CD4-positive, alpha-beta T cell treated with Interleukin-4 for 4 hours (primary cell): ENCODE measurements around the gene RALGAPA2.

ENCODE experiments used
- DNase-seq: peaks from one replicate; pipeline ENCODE4 v3.0.0-alpha.2; 2020

Gene RALGAPA2

DNA sequence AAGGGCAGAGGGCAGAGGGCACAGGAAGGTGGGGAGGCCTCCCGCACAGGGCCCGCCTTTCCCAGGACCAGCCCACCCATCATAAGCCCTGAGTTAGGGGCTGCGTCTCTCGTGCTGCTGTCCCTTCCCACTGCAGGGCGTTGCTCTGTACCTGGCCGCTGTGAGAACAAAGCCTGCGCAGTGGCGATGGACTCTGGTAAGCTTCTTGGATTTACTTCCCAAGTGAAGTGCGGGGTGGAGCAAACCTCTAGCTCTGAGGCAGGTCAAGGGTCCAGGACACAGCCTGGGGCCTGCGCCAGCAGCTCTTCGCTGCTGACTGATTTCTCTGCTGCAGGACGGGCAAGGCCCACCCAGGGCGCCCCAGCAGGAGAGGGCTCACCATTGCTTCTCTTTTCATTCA, 320.7 kb downstream of the RALGAPA2 start:
- no peak for DNase-seq

DNA sequence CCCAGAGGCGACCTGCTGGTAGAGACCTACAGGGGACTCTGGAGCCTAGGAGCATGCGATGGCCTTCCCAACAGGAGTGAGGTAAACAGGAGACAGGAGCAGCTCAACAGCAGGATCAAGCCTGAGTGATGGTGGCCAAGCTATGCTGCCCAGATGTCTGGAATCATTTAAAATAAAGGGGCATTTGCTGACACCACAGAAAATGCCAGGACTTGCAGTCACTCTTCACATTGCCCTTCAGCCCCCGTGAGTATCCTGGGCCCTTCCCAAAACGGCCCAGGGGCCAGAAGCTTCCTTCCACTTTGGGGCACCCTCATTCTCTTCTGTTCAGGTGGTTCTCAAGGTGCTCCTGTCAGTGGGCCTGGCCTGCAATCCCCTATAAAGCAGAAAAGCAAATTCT, 321.3 kb downstream of the RALGAPA2 start:
- DNase-seq: no peak

DNA sequence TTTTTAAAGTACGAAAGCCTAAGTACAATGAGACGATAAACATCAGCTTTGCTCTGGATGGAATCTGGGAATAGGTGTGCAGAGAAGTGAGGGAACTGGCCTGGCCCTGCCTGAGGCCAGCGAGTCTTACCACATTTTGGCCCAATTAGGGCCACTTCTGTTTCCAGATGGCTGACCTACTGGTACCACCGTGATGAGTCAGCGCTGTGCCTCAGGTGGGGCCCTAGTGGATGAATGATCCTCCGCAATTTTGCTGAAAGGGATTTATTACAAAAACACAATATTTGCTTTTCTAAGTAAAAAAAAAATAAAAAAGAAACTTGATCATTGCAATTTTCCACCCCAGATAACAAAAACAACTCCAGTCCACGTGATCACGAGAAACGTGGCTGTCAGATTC, 322.1 kb downstream of the RALGAPA2 start:
- no peak for DNase-seq

DNA sequence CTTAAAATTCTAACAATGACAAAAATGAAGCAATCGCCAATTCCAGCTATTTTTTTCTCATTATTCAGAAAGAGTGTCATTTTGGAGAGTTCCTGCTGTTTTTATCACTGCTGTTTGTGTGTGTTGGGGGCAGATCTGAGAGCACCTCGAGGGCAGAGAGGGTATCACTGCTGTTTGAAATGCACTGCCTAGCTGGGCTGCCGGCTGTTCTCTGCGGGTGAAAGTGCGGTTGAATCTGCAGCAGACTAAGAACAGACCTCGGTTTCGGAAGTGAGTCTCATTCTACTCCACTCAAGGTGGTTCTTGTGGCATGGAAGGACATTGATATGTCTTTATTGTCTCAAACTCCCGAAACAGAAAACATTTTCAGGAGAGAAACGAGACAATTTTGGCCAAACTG, 326.3 kb downstream of the RALGAPA2 start:
- DNase-seq: no peak

DNA sequence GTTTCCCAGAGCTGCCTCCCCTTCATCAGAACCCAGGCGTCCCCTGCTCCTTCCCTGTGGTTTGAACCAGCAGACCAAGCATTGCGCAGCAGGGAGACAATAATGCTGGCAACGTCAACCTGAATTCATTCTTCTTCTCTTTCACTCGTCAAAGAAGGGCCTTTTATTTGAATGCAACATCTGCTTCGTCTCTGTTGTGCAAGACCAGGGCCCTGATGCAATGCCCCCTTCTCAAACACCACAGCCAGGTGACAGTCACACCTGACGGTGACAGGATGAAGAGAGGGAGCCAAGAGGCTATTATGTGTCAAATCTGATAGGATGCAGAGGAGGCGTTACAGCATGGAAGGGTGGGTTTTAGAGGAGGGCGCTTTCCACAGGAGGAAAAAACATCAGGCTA, 336.6 kb downstream of the RALGAPA2 start:
- DNase-seq: no peak

DNA sequence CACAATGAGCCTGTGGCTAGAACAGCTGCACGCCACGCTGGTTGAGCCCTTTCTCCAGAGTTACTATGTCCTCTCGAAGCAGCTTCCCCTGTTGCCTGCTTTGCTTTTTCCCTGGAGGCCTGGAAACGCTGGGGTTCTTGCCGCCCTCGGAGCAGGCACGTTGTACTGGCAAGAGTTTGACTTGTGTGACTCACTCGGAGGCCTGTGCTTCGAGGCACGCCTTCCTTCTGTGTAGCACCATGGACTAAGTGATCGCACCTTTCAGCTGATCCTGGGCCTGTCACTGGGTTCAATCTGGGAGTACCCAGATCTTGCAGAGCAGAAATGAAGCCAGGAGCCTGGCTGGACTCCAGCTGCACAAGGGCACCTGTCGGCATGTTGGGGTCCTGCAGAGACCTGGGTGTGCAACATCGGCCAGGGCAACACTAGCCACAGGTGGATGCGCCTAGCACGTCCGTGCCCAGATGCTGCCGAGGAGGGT, 339.3 kb downstream of the RALGAPA2 start:
- no peak for DNase-seq

DNA sequence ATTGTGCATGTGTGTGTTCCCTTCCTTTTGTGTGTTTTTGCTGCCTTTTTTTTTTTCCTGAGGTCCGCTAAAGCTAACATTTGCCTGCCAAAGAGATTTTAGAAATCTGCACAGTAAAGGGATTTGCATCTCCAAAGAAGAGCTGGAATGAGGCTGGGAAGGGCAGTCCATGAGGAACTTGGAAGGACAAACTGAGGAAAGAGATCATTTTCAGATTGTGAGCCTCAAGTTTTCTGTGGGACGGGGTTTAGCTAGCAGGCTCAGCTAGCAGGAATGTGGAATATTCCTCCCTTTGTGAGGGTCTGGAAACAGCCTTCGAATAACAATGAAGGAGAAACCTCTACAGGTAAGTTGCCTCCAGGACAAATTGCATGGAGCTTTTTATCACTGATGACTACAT, 340.8 kb downstream of the RALGAPA2 start:
- no peak for DNase-seq

DNA sequence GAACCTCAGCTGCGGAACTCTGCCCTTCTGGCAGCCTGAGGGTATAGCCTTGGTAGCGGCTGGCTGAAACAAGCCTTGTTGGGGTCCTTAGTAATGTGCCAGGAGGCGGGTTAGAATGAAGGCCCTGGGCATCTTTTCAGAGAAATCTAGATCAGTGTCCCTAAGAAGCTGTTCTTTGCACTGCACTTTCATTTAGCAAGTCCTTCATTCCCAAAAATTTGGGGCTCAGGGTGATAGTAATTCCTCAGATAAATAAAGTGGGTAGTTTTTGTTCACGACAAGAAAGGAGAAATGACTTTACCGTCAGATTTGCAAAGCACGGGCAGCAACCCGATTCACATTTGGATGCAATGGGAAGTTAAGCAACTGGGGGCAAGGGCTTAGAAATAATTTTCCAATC, 341.4 kb downstream of the RALGAPA2 start:
- DNase-seq: no peak

DNA sequence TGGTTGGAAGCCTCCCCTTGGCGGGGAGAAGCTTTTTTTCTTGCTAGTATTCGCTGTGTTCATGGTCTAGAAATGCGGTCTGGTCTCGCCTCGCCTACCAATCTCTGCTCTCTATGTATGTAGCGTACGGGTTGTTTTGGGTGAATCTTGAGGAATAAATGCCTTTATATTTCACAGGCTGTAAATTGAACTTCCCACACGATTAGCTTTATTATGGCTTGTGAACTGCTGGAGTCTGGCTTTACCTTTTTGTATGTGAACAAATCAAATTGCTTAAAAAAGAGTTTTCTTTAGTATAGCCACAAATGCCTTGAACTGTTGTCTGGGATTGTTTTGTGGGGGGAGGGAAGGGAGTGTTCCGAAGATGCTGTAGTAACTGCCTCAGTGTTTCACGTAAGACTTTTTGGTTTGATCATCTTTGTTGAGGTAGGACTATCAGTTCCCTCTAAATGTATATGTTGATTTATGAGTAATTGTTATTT, 342.3 kb downstream of the RALGAPA2 start:
- DNase-seq: no peak

DNA sequence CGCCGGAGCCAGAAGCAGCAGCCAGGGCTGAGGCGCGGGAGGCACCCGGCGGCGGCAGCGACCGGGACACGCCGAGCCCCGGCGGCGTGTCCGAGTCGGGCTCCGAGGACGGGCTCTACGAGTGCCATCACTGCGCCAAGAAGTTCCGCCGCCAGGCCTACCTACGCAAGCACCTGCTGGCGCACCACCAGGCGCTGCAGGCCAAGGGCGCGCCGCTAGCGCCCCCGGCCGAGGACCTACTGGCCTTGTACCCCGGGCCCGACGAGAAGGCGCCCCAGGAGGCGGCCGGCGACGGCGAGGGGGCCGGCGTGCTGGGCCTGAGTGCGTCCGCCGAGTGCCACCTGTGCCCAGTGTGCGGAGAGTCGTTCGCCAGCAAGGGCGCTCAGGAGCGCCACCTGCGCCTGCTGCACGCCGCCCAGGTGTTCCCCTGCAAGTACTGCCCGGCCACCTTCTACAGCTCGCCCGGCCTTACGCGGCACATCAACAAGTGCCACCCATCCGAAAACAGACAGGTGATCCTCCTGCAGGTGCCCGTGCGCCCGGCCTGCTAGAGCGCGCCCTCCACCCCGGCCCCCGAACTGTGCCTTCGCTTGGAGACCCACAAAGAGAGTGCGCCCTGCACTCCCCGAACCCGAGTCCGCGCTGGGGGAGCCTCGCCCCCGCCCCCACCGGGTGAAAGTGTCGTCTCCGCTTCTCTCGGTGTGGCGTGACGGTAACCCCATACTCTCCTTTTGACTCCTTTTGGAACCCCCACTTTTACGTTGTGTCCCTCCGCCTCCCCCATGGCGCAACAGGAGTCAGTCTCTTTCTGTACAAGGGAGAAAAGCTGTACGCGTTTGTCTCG, 343.0 kb downstream of the RALGAPA2 start:
- no peak for DNase-seq

DNA sequence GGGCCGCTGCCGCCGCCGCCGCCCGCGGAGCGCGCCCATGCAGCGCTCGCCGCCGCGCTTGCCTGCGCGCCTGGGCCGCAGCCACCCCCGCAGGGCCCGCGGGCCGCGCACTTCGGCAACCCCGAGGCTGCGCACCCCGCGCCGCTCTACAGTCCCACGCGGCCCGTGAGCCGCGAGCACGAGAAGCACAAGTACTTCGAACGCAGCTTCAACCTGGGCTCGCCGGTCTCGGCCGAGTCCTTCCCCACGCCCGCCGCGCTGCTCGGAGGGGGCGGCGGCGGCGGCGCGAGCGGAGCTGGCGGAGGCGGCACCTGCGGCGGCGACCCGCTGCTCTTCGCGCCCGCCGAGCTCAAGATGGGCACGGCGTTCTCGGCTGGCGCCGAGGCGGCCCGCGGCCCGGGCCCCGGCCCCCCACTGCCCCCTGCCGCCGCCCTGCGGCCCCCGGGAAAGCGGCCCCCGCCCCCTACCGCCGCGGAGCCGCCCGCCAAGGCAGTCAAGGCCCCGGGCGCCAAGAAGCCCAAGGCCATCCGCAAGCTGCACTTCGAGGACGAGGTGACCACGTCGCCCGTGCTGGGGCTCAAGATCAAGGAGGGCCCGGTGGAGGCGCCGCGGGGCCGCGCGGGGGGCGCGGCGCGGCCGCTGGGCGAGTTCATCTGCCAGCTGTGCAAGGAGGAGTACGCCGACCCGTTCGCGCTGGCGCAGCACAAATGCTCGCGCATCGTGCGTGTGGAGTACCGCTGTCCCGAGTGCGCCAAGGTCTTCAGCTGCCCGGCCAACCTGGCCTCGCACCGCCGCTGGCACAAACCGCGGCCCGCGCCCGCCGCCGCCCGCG, 343.8 kb downstream of the RALGAPA2 start:
- DNase-seq: no peak

DNA sequence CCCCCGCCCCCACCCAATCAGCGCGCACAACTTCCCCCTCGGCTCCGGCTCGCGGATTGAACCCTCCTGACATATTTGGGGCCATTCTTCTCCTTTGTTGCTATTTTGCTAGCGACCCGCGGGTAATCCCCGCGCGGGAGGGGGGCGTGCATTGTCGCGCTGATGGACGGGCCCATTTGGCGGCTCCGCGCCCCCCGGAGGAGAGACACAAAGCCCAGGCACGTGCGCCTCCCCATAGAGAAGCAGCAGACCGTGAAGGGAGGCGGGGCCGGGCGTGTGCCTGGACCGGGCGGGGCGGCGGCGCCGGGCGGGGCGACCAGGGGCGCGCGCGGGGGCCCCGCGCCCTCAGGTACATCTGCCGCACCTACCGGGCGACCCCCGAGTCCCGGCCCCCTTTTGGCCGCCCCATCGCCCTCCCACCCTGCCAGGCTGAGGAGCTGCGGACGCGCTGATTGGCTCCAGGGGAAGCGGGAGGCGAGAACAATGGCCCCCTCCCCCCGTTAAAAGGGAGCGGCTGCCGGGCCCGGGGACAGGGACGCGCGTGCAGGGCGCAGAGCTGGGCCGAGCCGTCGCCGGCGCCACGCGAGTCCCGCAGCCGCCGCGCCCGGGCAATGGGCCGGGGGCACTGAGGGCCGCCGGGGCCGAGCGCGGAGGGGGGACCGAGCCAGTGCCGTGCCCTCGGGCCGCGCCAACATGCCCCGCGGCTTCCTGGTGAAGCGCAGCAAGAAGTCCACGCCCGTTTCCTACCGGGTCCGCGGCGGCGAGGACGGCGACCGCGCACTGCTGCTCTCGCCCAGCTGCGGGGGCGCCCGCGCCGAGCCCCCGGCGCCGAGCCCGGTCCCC, 344.6 kb downstream of the RALGAPA2 start, which contains the start of gene INSM1:
INSM1 (plus strand) TSS at position 530 of the 843 bp plus-strand sequence; CDS start at position 694, 164 bp downstream.
- DNase-seq: no peak

DNA sequence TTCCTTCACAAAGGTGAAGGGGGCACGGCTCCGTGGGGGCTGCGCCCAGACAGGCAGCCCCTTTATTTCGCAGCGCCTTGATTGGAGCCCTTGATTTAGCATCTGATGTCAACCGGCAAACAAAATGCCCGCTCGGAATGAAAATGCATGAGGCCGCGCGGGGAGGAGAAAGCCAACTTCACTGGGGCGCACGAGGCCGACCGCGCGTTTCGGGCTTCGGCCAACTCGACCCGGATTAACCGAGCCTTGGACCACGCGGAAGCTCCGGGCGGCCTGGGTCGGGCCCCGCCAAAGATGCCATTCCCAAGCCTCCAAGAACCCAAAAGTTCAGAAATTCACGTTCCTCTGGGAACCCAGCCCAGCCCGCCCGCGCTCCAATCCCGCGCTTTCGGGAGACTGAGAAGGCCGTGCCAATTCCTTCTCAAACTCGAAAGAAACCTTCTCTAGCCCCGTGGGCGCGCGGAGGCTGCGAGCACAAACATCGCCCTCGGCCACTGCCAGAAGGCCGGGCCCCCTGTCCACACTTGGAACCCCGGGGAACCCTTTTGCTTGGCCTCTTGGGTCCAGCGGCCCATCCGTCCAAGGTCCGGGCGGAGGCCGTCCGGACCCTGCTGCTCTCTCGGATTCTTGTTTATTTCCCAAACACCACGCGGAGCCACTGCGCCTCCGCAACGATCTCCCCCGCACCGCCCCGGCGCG, 345.4 kb downstream of the RALGAPA2 start:
- no peak for DNase-seq

DNA sequence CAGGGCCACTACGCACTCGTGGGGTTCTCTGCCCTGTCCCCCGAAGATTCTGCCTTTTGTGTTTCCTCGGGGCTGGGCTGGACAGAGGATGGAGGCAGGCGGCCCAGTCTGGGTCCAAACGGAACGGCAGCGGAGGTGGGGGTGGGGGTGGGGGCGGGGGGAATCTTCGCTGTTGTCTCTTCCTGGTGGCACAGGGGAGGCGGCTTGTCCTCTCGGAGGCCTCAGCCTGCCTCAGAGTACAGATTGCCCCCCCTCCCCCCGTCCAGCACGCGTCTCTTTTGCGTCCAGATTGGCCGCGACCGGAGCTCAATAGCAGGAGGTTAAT, 345.9 kb downstream of the RALGAPA2 start:
- no peak for DNase-seq

DNA sequence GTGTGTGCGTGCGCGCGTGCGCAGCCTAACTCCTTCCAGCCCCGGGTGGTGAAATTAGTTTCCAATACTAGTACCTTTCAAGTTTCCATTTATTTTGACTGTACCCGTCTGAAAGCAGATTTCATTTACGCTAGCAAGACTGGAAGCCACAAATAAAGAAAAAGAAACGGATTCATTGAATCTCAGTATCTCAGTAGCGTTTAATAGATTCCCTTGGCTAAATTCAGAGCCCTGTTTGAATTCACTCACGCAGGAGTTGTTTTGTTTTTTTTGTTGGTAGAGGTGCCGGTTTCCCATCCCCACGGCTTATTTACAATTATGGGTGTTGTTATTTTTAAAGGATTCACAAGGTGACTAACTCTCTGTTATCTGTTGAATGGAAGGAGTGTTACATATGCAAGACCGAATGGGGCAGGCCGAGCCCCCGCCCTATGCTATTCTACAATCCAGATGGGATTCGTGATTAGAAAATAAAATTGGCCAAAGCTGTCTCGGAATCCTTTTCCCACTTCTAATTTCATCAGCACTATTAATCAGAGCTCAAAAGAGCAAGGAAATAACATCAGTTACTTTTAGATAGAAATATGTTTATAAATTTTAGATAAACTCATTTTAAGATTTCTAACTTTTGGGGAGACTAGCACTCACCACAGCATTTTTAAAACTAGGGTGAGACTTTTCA, 346.8 kb downstream of the RALGAPA2 start:
- DNase-seq: no peak

DNA sequence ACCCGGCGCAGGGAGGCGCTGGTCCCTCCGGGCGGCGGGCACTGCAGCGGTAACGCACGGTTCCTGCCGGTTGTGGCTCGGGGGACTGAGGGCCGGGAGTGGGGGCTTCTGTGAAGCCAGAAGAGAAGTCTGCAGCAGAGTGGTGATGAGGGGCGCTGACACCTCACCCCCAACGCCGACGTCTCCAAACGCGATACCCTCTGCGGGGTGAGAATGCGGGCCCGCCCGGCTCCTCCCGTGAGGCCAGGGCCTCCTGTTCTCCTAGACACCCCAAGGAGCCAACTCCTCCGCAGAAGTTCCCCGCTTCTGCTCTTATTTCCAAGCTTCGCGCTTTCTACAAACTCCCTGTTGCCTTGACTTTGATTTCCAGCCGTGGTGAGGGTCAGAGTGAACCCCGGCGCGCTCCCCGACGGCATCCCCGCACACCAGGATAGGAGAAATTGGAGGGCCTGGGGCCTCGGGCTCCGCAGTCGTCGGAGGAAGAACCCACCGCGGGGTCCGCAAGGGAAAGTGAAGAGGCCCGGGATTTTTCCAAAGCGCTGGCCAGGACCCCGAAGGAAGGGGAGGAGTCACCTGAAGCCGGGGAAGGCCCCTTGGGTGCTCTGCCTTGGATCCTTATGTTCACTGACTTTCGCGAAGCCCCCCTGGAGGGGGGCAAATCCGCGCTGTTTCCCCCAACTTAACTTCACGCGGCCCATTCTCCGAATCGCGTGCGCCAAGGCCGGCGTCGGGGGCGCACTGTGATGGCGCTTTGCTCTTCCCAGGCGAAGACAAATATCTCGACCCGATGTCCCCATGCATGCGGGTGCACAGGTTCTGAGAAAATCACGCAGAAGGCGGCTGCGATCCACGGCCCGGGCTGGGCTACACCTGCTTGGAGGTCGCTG, 347.6 kb downstream of the RALGAPA2 start:
- DNase-seq: no peak

DNA sequence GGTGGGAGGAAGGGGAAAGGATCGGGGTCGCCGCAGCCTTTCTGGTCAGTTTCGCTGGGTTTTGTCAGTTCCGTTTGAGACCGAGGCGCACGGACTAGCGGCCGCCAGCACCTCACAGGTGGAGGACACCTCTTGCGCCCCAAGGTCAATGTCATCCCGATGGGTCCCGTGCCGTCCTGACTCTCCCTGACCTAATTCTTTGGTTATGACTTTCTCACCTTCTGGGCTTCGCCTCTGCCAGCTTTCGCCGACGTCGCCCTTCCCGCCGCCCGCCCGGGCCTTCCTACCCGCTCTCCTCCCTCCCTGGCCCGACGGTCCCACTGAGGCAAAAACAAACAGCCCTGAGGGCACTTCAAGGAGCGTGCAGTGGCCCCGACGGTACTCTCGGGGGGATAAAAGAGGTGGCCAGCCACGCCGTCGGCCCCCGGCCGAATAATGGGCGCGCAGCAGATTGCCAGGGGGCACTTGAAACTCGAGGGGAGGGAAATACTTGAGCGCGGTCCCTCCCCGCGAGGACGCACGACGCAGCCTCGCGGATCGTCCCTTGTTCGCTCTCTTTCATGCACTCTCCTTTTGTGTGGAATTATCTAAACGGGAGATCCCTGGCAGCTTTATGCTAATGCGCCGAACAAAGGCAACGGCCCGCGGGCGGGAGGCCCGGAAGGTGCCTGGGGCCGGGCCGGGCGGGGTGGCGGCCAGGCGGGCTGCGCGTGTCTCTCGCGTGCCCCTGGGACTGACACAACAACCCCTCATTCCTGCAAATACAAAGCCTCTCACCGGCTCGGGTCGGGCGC, 348.4 kb downstream of the RALGAPA2 start:
- DNase-seq: no peak

DNA sequence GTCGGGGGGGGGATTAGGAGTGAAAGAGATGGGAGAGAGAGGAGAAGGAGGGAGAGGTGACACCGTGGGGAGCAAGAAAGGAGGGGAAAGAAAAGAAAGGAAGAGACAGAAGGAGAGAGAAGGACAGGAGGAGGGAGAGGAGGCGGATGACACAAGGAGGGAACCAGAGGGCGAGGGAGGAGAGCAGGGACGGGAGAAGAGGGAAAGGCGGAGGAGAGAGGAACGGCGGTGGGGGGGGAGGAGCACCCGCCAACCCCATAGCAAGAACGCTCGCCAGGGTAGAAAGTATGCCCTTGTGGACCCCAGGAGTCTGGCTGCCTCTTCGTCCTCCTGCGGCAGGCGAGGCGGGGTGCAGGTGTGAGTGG, 349.0 kb downstream of the RALGAPA2 start:
- DNase-seq: no peak

DNA sequence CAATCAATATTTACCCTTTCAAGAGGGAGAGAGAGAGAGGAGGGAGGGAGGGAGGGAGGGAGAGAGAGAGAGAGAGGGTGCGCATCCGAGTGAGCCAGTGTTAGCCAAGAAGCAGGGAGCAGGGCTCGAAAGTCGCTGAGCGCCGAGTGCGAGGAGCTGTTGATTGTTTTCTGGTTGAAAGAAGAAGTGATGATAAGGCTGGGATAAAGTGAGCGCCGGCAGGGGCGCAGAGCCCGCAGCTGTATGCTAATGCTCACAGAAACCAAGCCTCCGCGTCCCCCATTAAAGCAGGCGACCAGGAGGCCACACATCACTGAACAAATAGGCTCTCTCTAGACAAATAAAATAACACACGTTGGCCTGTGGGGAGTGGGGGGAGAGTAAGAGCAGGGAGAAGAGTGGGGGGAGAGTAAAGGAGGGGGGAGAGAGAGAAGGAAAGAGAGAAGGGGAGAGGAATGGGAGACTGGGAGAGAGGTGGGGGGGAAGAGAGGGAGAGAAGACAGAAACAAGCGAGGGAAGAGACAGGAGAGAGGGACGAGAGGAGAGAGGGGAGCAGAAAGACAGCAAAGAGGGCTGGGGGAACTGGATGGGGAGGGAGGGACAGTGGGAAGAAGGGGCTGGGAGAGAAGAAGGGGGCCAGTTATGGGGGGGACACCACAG, 349.5 kb downstream of the RALGAPA2 start:
- no peak for DNase-seq
